ENCODE measurements around the gene METTL23.

- TF ChIP-seq POLR2AphosphoS5 (IDR thresholded peaks at IDR 0.05; ENCODE audit: insufficient read depth, low read depth, low read length) (no peak), EZH2 (IDR thresholded peaks at IDR 0.05; ENCODE audit: borderline replicate concordance, low read depth, low read length, severe bottlenecking) (no peak), CTCF (IDR thresholded peaks at IDR 0.05; ENCODE audit: extremely low read depth in 1 of 2, insufficient read depth in 1 of 2, low read depth in 1 of 2, low read length in 2 of 2) (no peak), MAX (IDR thresholded peaks at IDR 0.05; ENCODE audit: insufficient read depth, insufficient read length) (no peak), GATA2 (IDR thresholded peaks at IDR 0.05; ENCODE audit: insufficient read depth, insufficient read length, low read depth, low read length) (no peak), POLR2A (IDR thresholded peaks at IDR 0.05; ENCODE audit: low read depth, low read length) (no peak)
Measured at GRCh38 chr17:76735006-76735405, 8.4 kb downstream of the METTL23 start.

All from endothelial cell of umbilical vein (primary cell).